Measurements from ENCODE around the gene MAPRE3.
A peak's percentile ranks its signal among the peaks of the same experiment; 100 is the strongest.

Gene MAPRE3

GRCh38 chr2:27042985-27043634 lies 72.7 kb downstream of the MAPRE3 start:
- DNase-seq: no peak

- DNase-seq: no peak
These were observed 79.2 kb downstream of the MAPRE3 start for GRCh38 chr2:27049422-27050280.

GRCh38 chr2:27050281-27050995 lies 80.0 kb downstream of the MAPRE3 start:
- peak; percentile 84 for DNase-seq

- DNase-seq: peak; percentile 83
These were observed 80.8 kb downstream of the MAPRE3 start, which contains the start of gene AGBL5 for GRCh38 chr2:27050996-27051901. Gene AGBL5, plus strand, starts transcription at chr2:27051668. Its CDS starts 1,291 bp downstream, at chr2:27052959.

GRCh38 chr2:27051902-27052645 lies 81.6 kb downstream of the MAPRE3 start:
- no peak for DNase-seq

- DNase-seq: no peak
These were observed 82.9 kb downstream of the MAPRE3 start for GRCh38 chr2:27053321-27053720.

- no peak for DNase-seq
These were observed 83.3 kb downstream of the MAPRE3 start for GRCh38 chr2:27053776-27054175.

GRCh38 chr2:27054721-27055120 lies 84.3 kb downstream of the MAPRE3 start:
- DNase-seq: no peak

GRCh38 chr2:27057184-27057583 lies 86.7 kb downstream of the MAPRE3 start:
- DNase-seq: no peak

GRCh38 chr2:27058210-27058609 lies 87.8 kb downstream of the MAPRE3 start:
- DNase-seq: no peak

- no peak for DNase-seq
These were observed 88.8 kb downstream of the MAPRE3 start for GRCh38 chr2:27059141-27059820.

- no peak for DNase-seq
These were observed 89.9 kb downstream of the MAPRE3 start for GRCh38 chr2:27060323-27060722.

GRCh38 chr2:27065128-27065527 lies 94.7 kb downstream of the MAPRE3 start:
- DNase-seq: no peak

GRCh38 chr2:27067385-27067784 lies 96.9 kb downstream of the MAPRE3 start:
- DNase-seq: no peak

GRCh38 chr2:27069436-27069835 lies 99.0 kb downstream of the MAPRE3 start:
- no peak for DNase-seq

GRCh38 chr2:27069961-27070618 lies 99.7 kb downstream of the MAPRE3 start:
- no peak for DNase-seq

- no peak for DNase-seq
These were observed 100.3 kb downstream of the MAPRE3 start for GRCh38 chr2:27070653-27071276.

- peak; percentile 83 for DNase-seq
These were observed 101.0 kb downstream of the MAPRE3 start, which contains the start of gene OST4 for GRCh38 chr2:27071277-27071989. Gene OST4, minus strand, starts transcription at chr2:27071654.
